GM12801 (cell line): ENCODE measurements around the gene CDH15.

ENCODE experiments used
- CTCF ChIP-seq: IDR thresholded peaks from one replicate; pipeline ENCODE4 v1.5.1; 2011; ENCODE audit warnings: control low read depth; ENCODE audit not compliant: insufficient read length; ENCODE audit errors: extremely low read depth

CDH15 gene

GRCh38 chr16:89178453-89179147 is 7.1 kb downstream of the CDH15 start:
- TF ChIP-seq CTCF = no peak

GRCh38 chr16:89179148-89179484 is 7.6 kb downstream of the CDH15 start:
- TF ChIP-seq CTCF = no peak

- no peak for TF ChIP-seq CTCF
These were observed 8.2 kb downstream of the CDH15 start for GRCh38 chr16:89179656-89180315.

- TF ChIP-seq CTCF = no peak
These were observed 11.9 kb downstream of the CDH15 start for GRCh38 chr16:89183463-89183862.

- no peak for TF ChIP-seq CTCF
These were observed 12.6 kb downstream of the CDH15 start for GRCh38 chr16:89183975-89184676.

- TF ChIP-seq CTCF = no peak
These were observed 13.1 kb downstream of the CDH15 start for GRCh38 chr16:89184677-89184932.

GRCh38 chr16:89184933-89185794 is 13.6 kb downstream of the CDH15 start:
- no peak for TF ChIP-seq CTCF
